Islet of Langerhans (tissue), 1 donor: ENCODE data around the gene C19orf81.

Source experiments
- FAIRE-seq: peaks from one replicate; lab custom pipeline; 2011; peaks lifted over from hg19 to GRCh38; lab: Jason Lieb, UNC

The C19orf81 gene

GRCh38 chr19:50659318-50660087, 10.3 kb downstream of the C19orf81 start:
- FAIRE-seq = no peak

GRCh38 chr19:50660088-50660366, 10.8 kb downstream of the C19orf81 start:
- FAIRE-seq = no peak

GRCh38 chr19:50661023-50661422, 11.8 kb downstream of the C19orf81 start:
- FAIRE-seq = no peak

GRCh38 chr19:50661766-50662650, 12.8 kb downstream of the C19orf81 start:
- no peak for FAIRE-seq

- no peak for FAIRE-seq
Measured at GRCh38 chr19:50662651-50663481, 13.6 kb downstream of the C19orf81 start.

GRCh38 chr19:50663482-50663790, 14.2 kb downstream of the C19orf81 start:
- no peak for FAIRE-seq

- no peak for FAIRE-seq
Measured at GRCh38 chr19:50664204-50664603, 15.0 kb downstream of the C19orf81 start.

- no peak for FAIRE-seq
Measured at GRCh38 chr19:50666346-50667176, 17.3 kb downstream of the C19orf81 start.

- no peak for FAIRE-seq
Measured at GRCh38 chr19:50667177-50667758, 18.0 kb downstream of the C19orf81 start.

- FAIRE-seq = no peak
Measured at GRCh38 chr19:50667759-50668231, 18.6 kb downstream of the C19orf81 start.

- FAIRE-seq = no peak
Measured at GRCh38 chr19:50668416-50668815, 19.2 kb downstream of the C19orf81 start.

- FAIRE-seq = no peak
Measured at GRCh38 chr19:50668879-50669278, 19.6 kb downstream of the C19orf81 start.

- FAIRE-seq = no peak
Measured at GRCh38 chr19:50669302-50670101, 20.3 kb downstream of the C19orf81 start.

- FAIRE-seq = no peak
Measured at GRCh38 chr19:50670102-50670380, 20.8 kb downstream of the C19orf81 start.

- FAIRE-seq = no peak
Measured at GRCh38 chr19:50673118-50673517, 23.9 kb downstream of the C19orf81 start.

GRCh38 chr19:50676625-50677197, 27.5 kb downstream of the C19orf81 start:
- no peak for FAIRE-seq

GRCh38 chr19:50677636-50678035, 28.4 kb downstream of the C19orf81 start:
- no peak for FAIRE-seq

GRCh38 chr19:50678323-50678722, 29.1 kb downstream of the C19orf81 start:
- no peak for FAIRE-seq

- FAIRE-seq = no peak
Measured at GRCh38 chr19:50679177-50680125, 30.2 kb downstream of the C19orf81 start.
